ENCODE measurements around the gene HSD17B1. TPM values are rescaled to one million over a fixed set of nuclear protein-coding genes. Genes with fewer than 3 reads are reported as not detected.

HSD17B1 gene
- total and polyA plus RNA-seq, 2 of the 4 experiments (the other 2 are of a cell fraction) = 0.72 to 1.4 TPM

GRCh38 chr17:42563950-42564349, 11.2 kb downstream of the HSD17B1 start:
- H3K4me1 ChIP-seq (ENCODE audit: control insufficient read depth, insufficient read depth, low read length) = peaks cover 19% of the 10 kb centered on the region
- CTCF ChIA-PET = no interaction called here
- TF ChIP-seq ELK1 (IDR thresholded peaks at IDR 0.05; ENCODE audit: borderline replicate concordance, low read depth, low read length) (no peak), RAD21 (IDR thresholded peaks at IDR 0.05; ENCODE audit: low read length) (no peak), CEBPB (IDR thresholded peaks at IDR 0.05; ENCODE audit: low read depth, low read length) (no peak), CHD1 (IDR thresholded peaks at IDR 0.05; ENCODE audit: low read depth, low read length) (no peak), CTCF (conservative IDR thresholded peaks at IDR 0.05; ENCODE audit: low read depth, low read length) (no peak), MAFK (IDR thresholded peaks at IDR 0.05; ENCODE audit: low read depth, low read length) (no peak), MAZ (IDR thresholded peaks at IDR 0.05; ENCODE audit: borderline replicate concordance, low read depth, low read length) (no peak), FOS (IDR thresholded peaks at IDR 0.05; ENCODE audit: low read depth, low read length) (no peak), POLR2A (IDR thresholded peaks at IDR 0.05; ENCODE audit: low read depth, low read length) (no peak), USF2 (IDR thresholded peaks at IDR 0.05; ENCODE audit: low read depth, low read length) (no peak), BHLHE40 (IDR thresholded peaks at IDR 0.05; ENCODE audit: low read depth, low read length) (no peak), NFE2L2 (IDR thresholded peaks at IDR 0.05; ENCODE audit: low read depth, low read length) (no peak), RFX5 (IDR thresholded peaks at IDR 0.05; ENCODE audit: low read depth, low read length) (no peak), SMC3 (IDR thresholded peaks at IDR 0.05; ENCODE audit: low read depth, low read length) (no peak), MXI1 (IDR thresholded peaks at IDR 0.05; ENCODE audit: borderline replicate concordance, low read depth, low read length) (no peak), RCOR1 (IDR thresholded peaks at IDR 0.05; ENCODE audit: insufficient replicate concordance, low read length) (no peak)
- H3K9me1 ChIP-seq (ENCODE audit: insufficient read depth, low read length) = peaks cover 21% of the 10 kb centered on the region
- H4K5ac ChIP-seq (ENCODE audit: low read depth, low read length) = no peak overlapping the region
- in situ Hi-C loops (cut with MboI; ENCODE audit: low sequenced_read_pairs) (no loop called here), intact Hi-C loops (cut with micrococcal nuclease) (no loop called here), dilution Hi-C loops (cut with HindIII; ENCODE audit: low sequenced_read_pairs, unreplicated experiment) (no loop called here)
- H2BK15ac ChIP-seq (ENCODE audit: low read depth, low read length) = no peak overlapping the region
- no peak overlapping the region for H3K18ac ChIP-seq (ENCODE audit: low read depth, low read length)
- DNase-seq (no peak), ATAC-seq (ENCODE audit: low read depth) (no peak)
- BruUV-seq (replicated peaks) = no TSS peak
- 40% methylated on average over 1 of the region's 9 CpGs; no CpG with 5 or more reads in 1 of the 2 experiments for WGBS, 2 experiments (ENCODE audit: extremely low coverage in 2 of 2, insufficient read length in 1 of 2)
- H3K4ac ChIP-seq (ENCODE audit: low read depth, low read length) = no peak overlapping the region
- no peaks in the 10 kb centered on the region for H3K9me3 ChIP-seq (ENCODE audit: control insufficient read depth, insufficient read depth, low read length)
- no peak overlapping the region for H3K4me3 ChIP-seq (ENCODE audit: insufficient read depth, low read depth, low read length)
- no peaks in the 10 kb centered on the region for H3K27me3 ChIP-seq (ENCODE audit: control insufficient read depth, insufficient read depth, low read length)
- no peak overlapping the region for H2BK5ac ChIP-seq (ENCODE audit: low read depth, low read length, poor library complexity, severe bottlenecking)
- no peak overlapping the region for H2BK20ac ChIP-seq (ENCODE audit: low read depth, low read length)
- peaks cover 34% of the 10 kb centered on the region for H3K36me3 ChIP-seq (ENCODE audit: control insufficient read depth, insufficient read depth, low read length)
- H3K56ac ChIP-seq (ENCODE audit: extremely low read depth, insufficient read depth, low read length) = no peak overlapping the region
- POLR2A ChIA-PET (ENCODE audit: unreplicated experiment) = no interaction called here
- peaks cover 4% of the 10 kb centered on the region; the same call in 1 of the 2 replicates for H4K20me1 ChIP-seq (ENCODE audit: insufficient read depth, low read length)
- H3K9ac ChIP-seq (ENCODE audit: low read depth, low read length) = no peak overlapping the region
- peaks cover 34 to 71% of the 10 kb centered on the region in 2 experiments for H3K79me1 ChIP-seq (ENCODE audit: low read depth in 1 of 2, low read length in 2 of 2)
- peak overlapping the region; percentile 6 for H2AK9ac ChIP-seq (replicated peaks; ENCODE audit: low read depth, low read length, poor library complexity)
- no peak overlapping the region for H3K14ac ChIP-seq (replicated peaks; ENCODE audit: low read depth, low read length)
- H2AK5ac ChIP-seq (ENCODE audit: low read depth, low read length) = no peak overlapping the region
- no peak overlapping the region for H4K8ac ChIP-seq (ENCODE audit: low read depth in 2 of 2, low read length in 2 of 2)
- H4K91ac ChIP-seq (ENCODE audit: insufficient read depth, low read depth, low read length) = no peak overlapping the region
- H3K27ac ChIP-seq (ENCODE audit: insufficient read depth, low read length) = no peak overlapping the region
- H2AFZ ChIP-seq (replicated peaks; ENCODE audit: low read length, poor library complexity) = no peak overlapping the region
- H2BK120ac ChIP-seq (ENCODE audit: low read depth, low read length) = no peak overlapping the region
- no peak overlapping the region for H3K23ac ChIP-seq (ENCODE audit: low read depth, low read length)
- H3K4me2 ChIP-seq (ENCODE audit: low read depth, low read length) = no peak overlapping the region

Measured in IMR-90 (cell line).